HG03025 (cell line): ENCODE data around the gene EDAR.

Source experiments
- ATAC-seq: cut with Tn5 transposase; IDR thresholded peaks from one replicate; pipeline ENCODE4 v1.9.1; 2021; ENCODE audit warnings: mild to moderate bottlenecking, moderate library complexity; ENCODE audit not compliant: unreplicated experiment, low FRiP score

Gene EDAR

GRCh38 chr2:108877506-108877905 lies 111.5 kb downstream of the EDAR start:
- no peak for ATAC-seq

GRCh38 chr2:108870069-108870644 lies 118.9 kb downstream of the EDAR start:
- ATAC-seq = no peak

DNA sequence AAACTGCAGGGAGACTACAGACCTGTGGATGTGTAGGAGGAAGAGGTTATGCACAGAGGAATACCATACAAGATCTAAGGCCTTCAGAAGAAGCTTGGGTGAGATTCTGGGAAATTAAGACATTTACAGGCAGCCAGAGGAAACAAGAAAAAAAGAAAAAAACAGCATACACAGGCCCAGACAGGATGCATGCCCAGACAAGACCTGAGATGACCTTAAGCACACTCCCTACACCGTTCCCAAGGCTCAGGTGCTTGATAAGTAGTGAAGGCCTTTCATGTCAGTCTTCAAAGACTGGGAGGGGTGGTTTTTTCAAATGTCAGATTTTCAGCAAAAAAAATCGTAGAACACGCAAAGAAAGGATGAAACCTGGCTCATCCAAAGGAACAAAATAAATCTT lies 119.5 kb downstream of the EDAR start:
- ATAC-seq = no peak

GRCh38 chr2:108868911-108869310 lies 120.1 kb downstream of the EDAR start:
- ATAC-seq = no peak

GRCh38 chr2:108866041-108866440 lies 123.0 kb downstream of the EDAR start:
- ATAC-seq = no peak

DNA sequence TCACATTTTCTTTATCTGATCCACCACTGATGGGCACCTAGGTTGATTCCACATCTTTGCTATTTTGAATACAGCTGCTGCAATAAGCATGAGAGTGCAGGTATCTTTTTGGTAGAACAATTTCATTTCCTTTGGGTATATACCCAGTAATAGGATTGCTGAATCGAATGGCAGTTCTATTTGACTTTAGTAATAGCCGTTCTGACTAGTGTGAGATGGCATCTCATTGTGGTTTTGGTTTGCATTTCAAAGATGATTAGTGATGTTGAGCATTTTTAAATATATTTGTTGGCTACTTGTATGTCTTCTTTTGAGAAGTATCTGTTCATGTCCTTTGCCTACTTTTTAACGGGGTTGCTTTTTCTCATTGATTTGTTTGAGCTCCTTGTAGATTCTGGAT lies 130.1 kb downstream of the EDAR start:
- ATAC-seq = no peak

GRCh38 chr2:108855194-108855593 lies 133.8 kb downstream of the EDAR start:
- no peak for ATAC-seq

- ATAC-seq = no peak
These were observed 134.5 kb downstream of the EDAR start for GRCh38 chr2:108854484-108854883.

DNA sequence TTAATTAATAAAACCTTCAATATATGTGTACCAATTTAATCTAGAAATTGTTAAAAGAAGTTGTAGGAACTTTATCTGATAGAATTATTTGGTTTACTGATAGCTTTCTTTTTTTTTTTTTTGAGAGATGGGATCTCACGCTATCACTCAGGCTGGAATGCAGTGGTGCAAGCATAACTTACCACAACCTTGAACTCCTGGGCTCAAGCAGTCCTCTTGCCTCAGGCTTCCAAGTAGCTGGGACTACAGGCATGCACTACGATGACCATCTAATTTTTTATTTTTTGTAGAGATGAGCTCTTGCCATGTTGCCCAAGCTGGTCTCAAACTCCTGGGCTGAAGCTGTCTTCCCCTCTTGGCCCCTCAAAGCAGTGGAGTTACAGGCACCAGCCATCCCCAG lies 135.6 kb downstream of the EDAR start:
- no peak for ATAC-seq

DNA sequence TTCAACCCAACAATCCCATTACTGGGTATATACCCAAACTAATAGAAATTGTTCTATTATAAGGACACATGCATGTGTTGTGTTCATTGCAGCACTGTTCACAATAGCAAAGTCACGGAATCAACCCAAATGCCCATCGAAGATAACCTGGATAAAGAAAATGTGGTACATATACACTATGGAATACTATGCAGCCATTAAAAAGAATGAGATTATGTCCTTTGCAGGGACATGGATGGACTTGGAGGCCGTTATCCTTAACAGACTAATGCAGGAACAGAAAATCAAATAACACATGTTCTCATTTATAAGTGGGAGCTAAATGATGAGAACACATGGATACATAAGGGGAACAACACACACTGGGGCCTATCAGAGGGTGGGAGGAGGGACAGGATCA lies 136.6 kb downstream of the EDAR start:
- no peak for ATAC-seq

DNA sequence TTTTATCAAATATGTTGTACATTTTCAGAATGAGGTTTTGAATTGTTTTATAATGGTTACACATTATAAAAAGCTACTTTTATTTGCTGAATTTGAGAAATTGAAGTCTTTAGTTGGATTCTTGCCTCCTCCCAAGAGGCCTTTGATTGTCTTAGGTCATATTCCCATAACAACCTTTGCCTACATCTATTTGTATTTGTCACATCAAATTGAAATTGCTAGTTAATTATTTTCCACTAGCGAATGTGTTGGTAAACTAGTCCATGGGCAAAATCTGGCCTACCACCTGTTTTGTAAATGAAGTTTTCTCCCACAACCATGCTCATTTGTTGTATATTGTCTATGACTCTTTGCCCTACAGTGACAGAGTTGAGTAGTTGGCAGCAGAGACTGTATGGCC lies 142.0 kb downstream of the EDAR start:
- ATAC-seq = no peak

DNA sequence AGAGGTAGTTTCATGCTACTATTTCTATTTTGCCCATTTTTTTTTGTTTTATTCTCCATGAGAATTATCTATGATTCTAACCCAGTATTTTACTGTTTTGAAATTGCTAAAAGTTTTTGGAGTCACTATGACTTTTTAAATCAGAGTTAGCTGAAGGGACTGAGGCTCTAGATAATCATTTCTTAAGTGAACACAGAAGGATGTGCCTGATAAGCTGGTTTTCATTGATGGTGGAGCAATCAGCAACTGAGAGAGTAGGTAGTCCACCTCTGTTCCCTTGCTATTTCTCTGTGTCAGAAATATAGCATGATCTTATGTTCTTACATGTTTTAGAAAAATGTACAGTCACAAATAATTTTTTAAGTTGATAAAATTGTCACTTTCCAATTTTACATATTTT lies 143.1 kb downstream of the EDAR start:
- no peak for ATAC-seq
